Urinary bladder (tissue), 4 donors: Measurements from ENCODE around the gene VPS26B. TPM values are rescaled to one million over a fixed set of nuclear protein-coding genes. Genes with fewer than 3 reads are reported as not detected.
"Not testable (repeated sequence)": the region's sequence is repeated elsewhere in the genome, so short reads cannot be mapped to it uniquely, and the experiment has no call there.

Experiments used
- DNase-seq: peaks from one replicate; pipeline ENCODE4 v3.0.0-alpha.2; 2015; ENCODE audit errors: extremely low spot score
- H3K27ac ChIP-seq: one replicate; pipeline ENCODE4 v1.5.1; 2013; ENCODE audit warnings: low read depth, mild to moderate bottlenecking, moderate library complexity
- H3K36me3 ChIP-seq: one replicate; pipeline ENCODE4 v1.6.1; 2013; ENCODE audit warnings: mild to moderate bottlenecking, moderate library complexity; ENCODE audit not compliant: insufficient read depth
- H3K4me1 ChIP-seq: one replicate; pipeline ENCODE4 v1.6.1; 2013; ENCODE audit warnings: mild to moderate bottlenecking, moderate library complexity; ENCODE audit not compliant: insufficient read depth
- H3K4me3 ChIP-seq: one replicate; pipeline ENCODE4 v1.5.1; 2013; ENCODE audit warnings: low read depth, low read length
- WGBS: extraction: QIAGEN DNeasy Blood & Tissue Kit; methylation state at CpG from one replicate; pipeline ENCODE4 v1.1.7; 2013; 5-methylcytosine and 5-hydroxymethylcytosine counted together
- polyA plus RNA-seq: library from polyadenylated mRNA; stranded (reverse); fragments of 200-250 nt; gene quantifications from one replicate; pipeline ENCODE4 v1.2.3, GENCODE V29; 2013
- total RNA-seq: library from RNA; depleted of rRNA; stranded (reverse); fragments of >200 nt; gene quantifications from one replicate; pipeline ENCODE4 v1.2.3, GENCODE V29; 2014
- donor health status: healthy with polysubstance abuse.
- donor health status: healthy.

The VPS26B gene
- total and polyA plus RNA-seq, 2 donors = 33.6 to 38.3 TPM

DNA sequence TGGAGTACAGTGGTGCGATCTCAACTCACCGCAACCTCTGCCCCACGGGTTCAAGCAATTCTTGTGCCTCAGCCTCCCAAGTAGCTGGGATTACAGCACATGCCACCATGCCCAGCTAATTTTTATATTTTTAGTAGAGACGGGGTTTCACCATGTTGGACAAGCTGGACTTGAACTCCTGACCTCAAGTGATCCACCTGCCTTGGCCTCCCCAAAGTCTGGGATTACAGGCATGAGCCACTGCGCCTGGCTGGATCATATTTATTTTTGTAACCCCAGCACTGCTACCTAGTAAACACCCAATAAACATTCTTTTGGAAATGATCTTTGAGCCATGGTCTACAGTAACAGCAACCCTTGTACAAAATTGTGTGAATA lies 30.7 kb downstream of the VPS26B start:
- WGBS = 93% methylated on average over 5 of the region's 5 CpGs
- H3K36me3 ChIP-seq, H3K27ac ChIP-seq, H3K4me3 ChIP-seq, DNase-seq, H3K4me1 ChIP-seq: not testable (repeated sequence)

DNA sequence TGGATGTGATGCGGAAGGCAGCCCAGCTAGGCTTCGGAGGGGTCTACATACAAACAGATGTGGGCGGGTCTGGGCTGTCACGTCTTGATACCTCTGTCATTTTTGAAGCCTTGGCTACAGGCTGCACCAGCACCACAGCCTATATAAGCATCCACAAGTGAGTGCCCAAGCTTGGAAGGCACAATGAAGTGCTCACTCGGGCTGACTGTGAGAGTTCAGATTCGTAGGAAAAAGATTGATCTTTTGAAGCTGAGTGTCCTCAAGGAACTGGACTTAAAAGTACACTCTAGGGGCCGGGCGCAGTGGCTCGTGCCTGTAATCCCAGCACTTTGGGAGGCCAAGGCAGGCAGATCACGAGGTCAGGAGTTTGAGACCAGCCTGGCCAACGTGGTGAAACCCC lies 32.6 kb downstream of the VPS26B start:
- Histone ChIP-seq H3K4me3 (no peak overlapping the region), H3K4me1 (peaks cover under 1% of the 10 kb centered on the region), H3K27ac (no peak overlapping the region), H3K36me3 (peaks cover 1% of the 10 kb centered on the region)
- DNase-seq = no peak
- 94% methylated on average over 11 of the region's 11 CpGs for WGBS

DNA sequence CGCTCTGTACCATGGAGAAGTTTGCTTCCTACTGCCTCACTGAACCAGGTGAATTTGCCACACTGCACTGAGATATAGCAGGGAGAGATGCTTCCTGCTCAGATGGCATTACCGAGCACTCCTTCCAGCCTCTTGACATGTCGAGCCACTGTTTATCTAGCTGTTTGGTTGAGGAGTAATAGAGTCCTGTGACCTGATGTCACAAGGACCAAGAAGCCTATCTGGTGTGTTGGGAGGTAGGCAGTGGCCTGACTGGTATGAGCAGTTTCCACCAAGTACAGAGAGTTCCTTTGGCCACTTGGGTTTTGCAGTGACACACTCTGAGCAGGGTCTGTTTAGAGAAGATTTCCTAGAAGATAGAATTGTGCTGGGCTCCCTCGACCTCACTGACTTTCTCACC lies 34.1 kb downstream of the VPS26B start:
- H3K27ac ChIP-seq = no peak overlapping the region
- H3K4me1 ChIP-seq = no peaks in the 10 kb centered on the region
- 88% methylated on average over 4 of the region's 4 CpGs for WGBS
- no peak for DNase-seq
- H3K36me3 ChIP-seq = peaks cover 2% of the 10 kb centered on the region
- no peak overlapping the region for H3K4me3 ChIP-seq

DNA sequence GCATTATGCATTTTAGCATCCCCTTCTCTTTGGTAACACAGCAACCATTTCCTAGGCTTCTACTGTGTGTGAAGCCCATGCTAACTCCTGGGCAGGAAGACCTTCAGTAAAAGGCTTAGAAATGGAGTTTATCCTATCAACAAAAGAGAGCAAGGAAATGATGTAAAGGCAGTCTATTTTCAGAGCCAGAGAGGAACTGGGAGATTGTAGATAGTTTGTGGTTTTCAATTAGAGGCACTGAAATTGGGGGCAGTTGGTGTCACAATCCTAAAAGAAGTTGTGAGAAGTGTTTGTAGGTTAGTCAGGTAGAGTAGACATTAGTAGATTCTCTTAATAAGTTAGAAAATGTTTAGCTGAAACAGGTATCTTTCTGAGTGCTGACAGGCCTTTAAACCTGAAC lies 36.0 kb downstream of the VPS26B start:
- H3K36me3 ChIP-seq = peaks cover 2% of the 10 kb centered on the region
- H3K27ac ChIP-seq = no peak overlapping the region
- no peaks in the 10 kb centered on the region for H3K4me1 ChIP-seq
- DNase-seq = no peak
- no peak overlapping the region for H3K4me3 ChIP-seq

DNA sequence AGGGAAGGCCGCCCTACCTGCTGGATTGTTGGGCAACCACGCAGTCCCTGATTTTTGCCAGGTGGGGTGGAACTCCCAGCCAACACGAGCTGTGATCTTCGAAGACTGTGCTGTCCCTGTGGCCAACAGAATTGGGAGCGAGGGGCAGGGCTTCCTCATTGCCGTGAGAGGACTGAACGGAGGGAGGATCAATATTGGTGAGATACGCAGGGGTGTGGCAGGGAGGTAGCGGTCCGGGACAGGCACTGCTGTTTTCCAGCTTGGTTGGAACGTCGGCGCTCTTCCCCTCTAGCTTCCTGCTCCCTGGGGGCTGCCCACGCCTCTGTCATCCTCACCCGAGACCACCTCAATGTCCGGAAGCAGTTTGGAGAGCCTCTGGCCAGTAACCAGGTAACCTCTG lies 36.5 kb downstream of the VPS26B start:
- Histone ChIP-seq H3K27ac (no peak overlapping the region), H3K4me1 (no peaks in the 10 kb centered on the region), H3K36me3 (peaks cover 2% of the 10 kb centered on the region), H3K4me3 (no peak overlapping the region)
- no peak for DNase-seq
- 94% methylated on average over 16 of the region's 16 CpGs for WGBS

DNA sequence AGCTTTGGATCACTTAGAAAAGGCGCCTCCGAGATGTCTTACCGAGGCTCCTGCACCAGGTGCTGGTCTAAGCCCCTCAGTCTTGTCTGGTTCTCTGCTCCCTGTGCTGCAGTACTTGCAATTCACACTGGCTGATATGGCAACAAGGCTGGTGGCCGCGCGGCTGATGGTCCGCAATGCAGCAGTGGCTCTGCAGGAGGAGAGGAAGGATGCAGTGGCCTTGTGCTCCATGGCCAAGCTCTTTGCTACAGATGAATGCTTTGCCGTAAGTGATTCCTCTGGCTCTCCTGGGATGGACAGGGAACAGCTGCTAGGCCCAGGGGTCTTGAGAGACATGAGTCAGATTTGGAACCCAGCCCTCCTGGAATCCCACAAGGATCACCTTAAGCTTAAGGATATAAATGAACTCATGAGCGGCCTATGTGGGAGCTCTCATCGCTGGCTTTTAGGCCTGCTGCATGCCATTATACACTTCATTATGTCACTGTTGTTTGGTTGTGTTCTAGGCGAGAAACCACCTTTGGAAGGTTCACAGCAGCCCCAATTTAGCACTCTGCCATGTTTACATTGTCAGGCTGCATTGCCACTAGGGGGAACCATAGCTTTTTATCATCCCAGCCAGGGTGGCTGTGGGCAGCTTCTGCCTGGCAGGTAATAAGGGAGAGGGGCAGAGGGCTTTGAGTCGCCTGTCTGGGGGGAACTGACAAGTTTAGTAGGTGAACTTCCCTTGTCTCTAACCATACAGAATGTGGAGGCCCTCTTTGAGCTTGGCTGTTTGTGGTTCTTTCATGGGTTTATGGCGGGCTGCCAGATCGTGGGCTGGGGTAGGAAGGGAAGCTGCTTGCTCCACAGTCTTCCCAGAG lies 37.4 kb downstream of the VPS26B start:
- no peak for DNase-seq
- Histone ChIP-seq H3K4me3 (no peak overlapping the region), H3K36me3 (peaks cover 2% of the 10 kb centered on the region), H3K27ac (no peak overlapping the region), H3K4me1 (no peaks in the 10 kb centered on the region)
- WGBS = 87% methylated on average over 14 of the region's 14 CpGs

DNA sequence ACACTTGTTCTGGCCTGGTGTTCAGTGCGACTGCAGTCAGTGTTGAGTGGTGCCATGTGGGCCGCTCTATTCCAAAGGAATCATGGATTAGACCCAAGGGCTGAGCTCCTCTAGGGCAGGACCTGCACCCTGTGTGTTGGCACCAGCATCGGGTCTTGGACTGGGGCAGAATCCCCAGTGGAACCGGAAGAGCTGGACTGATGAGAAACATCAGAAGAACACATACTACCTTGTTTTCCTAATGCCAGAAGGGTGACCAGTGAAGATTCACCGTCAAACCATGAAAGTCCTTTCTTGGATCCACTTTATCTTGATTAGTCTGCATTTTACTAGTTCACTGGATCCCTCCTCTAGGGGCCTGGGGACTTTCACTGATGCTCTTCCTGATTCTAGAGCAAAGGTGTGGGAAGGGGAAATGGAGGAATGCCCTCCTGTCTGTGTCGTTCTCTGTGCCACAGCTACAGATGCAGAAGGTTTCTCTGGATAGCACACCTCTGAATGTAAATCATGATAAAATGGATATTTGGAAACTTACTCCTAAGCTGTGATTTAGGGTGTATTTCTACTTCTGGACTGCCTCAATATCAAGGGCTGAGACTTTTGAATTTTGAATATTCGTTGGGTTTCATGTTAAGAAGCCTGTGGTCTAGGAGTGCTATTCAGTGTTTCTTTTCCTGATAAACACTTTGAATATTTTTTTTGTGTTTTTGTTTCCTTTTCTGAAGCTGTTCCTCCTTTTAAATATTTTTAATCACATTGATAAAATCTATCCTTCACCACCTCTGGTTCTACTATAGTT lies 40.7 kb downstream of the VPS26B start:
- H3K27ac ChIP-seq = no peak overlapping the region
- peaks cover 2% of the 10 kb centered on the region for H3K36me3 ChIP-seq
- no peak for DNase-seq
- H3K4me3 ChIP-seq = no peak overlapping the region
- 91% methylated on average over 7 of the region's 7 CpGs for whole genome bisulfite sequencing
- H3K4me1 ChIP-seq = no peaks in the 10 kb centered on the region

DNA sequence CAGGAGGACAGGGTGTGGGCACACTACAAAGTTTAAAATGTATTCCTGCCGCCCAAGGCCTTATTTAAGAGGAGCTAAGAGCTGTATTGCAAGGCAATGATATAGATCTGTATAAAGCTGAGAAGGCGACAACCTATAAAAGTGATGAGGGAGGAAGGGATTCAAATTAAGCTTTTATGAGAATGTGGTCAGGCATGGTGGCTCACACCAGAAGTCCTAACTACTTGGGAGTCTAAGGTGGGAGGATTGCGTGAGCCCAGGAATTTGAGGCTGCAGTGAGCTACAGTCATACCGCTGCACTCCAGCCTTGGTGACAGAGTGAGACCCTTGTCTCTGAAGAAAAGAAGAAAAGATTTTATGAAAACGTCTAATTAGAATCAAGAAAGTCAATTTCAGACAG lies 42.0 kb downstream of the VPS26B start:
- Histone ChIP-seq H3K36me3 (peaks cover 2% of the 10 kb centered on the region), H3K4me3 (no peak overlapping the region), H3K27ac (no peak overlapping the region), H3K4me1 (no peaks in the 10 kb centered on the region)
- DNase-seq = no peak
- WGBS = 81% methylated on average over 5 of the region's 5 CpGs

DNA sequence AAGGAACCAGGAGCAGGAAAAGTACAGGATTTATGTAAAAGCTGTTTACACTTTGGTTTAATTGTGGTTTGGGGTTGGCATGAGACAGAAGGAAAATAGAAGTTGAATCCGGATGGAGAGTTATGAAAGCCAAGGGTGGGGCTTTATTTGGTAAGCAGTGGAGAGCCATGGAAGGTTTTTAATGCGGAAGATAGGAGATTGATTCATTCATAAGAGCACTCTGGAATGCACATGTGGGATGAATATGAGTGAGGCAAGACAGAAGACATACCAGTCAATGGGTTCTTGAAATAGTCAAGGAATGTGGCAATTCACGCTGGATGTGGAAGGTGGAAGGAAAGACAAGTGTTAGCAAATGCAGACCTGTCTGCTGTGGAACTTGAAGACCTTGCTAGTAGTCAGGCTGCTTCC lies 42.4 kb downstream of the VPS26B start:
- Histone ChIP-seq H3K4me3 (no peak overlapping the region), H3K36me3 (peaks cover 2% of the 10 kb centered on the region), H3K4me1 (no peaks in the 10 kb centered on the region), H3K27ac (no peak overlapping the region)
- DNase-seq = no peak
- WGBS = 45% methylated on average over 3 of the region's 3 CpGs

DNA sequence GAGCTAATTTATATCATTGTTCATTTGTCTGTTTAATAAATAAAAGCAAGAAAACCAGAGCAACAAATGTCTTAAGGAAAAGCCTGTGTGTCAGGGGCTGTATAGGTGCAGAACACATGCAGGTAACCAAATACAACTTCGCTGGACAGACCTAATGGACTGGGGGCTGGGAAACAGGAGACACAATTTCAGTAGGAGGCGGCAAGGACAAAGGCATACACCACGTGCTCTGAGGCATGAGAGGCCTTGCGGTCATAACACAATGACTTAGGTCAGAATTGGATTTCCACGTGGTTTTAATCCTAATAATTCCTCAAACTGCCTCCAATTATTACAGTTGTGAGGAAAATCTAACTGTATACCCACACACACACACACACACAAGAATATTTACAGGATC lies 43.0 kb downstream of the VPS26B start:
- WGBS = 76% methylated on average over 5 of the region's 5 CpGs
- no peak overlapping the region for H3K27ac ChIP-seq
- H3K36me3 ChIP-seq = no peaks in the 10 kb centered on the region
- no peak overlapping the region for H3K4me3 ChIP-seq
- DNase-seq = no peak
- H3K4me1 ChIP-seq = no peaks in the 10 kb centered on the region

DNA sequence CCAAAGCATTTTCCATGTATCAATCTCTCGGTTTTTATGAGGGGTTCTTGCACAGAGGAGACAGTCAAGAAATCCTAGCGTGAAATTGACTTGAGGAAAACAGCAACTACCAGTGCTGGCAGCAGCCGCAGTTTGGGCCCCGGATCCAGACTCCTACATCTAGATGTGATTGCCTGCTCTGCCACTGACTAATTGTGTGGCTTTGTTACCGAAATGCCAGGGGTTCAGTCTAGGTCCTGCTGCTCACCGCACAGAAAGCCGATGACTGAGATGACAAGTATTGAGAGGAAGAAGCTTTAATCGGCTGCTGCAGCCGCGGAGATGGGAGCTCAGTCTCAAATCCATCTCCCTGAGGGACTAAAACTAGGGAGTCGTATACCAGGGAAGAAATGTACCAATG lies 43.5 kb downstream of the VPS26B start:
- H3K4me3 ChIP-seq = no peak overlapping the region
- no peak for DNase-seq
- 80% methylated on average over 11 of the region's 11 CpGs for WGBS
- no peaks in the 10 kb centered on the region for H3K36me3 ChIP-seq
- H3K27ac ChIP-seq = no peak overlapping the region
- no peaks in the 10 kb centered on the region for H3K4me1 ChIP-seq

DNA sequence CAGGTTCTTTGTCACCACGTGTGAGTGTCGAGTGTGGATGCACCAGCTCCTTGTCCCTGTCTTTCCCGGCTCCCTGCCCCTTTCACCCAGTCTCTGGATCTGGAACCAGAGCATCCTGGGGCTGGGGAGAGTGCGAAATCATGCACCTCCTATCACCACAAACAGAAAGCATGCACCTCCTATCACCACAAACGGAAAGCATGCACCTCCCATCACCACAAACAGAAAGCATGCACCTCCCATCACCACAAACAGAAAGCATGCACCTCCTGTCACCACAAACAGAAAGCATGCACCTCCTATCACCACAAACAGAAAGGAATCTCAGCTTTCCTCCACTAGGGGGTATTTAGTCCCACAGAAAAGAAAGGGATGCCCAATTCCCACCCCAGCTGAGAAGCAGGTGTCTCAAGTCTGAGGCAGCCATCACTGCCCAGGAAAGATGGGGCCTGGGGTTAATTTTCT lies 45.8 kb downstream of the VPS26B start:
- no peak overlapping the region for H3K4me3 ChIP-seq
- 41% methylated on average over 5 of the region's 5 CpGs for WGBS
- H3K27ac ChIP-seq = no peak overlapping the region
- H3K36me3 ChIP-seq = no peaks in the 10 kb centered on the region
- no peaks in the 10 kb centered on the region for H3K4me1 ChIP-seq
- DNase-seq = no peak

DNA sequence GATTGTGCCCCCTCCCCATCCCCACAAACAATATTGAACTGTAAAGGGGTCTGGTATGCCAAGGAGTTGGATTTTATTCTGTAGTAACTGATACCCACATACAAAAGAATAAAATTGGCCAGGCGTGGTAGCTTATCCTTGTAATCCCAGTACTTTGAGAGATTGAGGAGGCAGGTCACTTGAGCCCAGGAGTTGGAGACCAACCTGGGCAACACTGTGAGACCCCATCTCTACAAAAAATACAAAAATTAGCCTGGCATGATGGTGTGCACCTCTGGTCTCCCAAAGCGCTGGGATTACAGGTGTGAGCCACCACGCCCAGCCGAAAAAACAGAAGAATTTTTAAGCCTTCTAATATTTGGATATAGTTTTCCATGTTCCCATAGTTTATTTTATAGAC lies 47.5 kb downstream of the VPS26B start:
- H3K4me3 ChIP-seq = no peak overlapping the region
- 87% methylated on average over 4 of the region's 4 CpGs for WGBS
- no peaks in the 10 kb centered on the region for H3K36me3 ChIP-seq
- no peak overlapping the region for H3K27ac ChIP-seq
- DNase-seq = no peak
- peaks cover 4% of the 10 kb centered on the region for H3K4me1 ChIP-seq
